ENCODE data around the gene RGS8.

DNA sequence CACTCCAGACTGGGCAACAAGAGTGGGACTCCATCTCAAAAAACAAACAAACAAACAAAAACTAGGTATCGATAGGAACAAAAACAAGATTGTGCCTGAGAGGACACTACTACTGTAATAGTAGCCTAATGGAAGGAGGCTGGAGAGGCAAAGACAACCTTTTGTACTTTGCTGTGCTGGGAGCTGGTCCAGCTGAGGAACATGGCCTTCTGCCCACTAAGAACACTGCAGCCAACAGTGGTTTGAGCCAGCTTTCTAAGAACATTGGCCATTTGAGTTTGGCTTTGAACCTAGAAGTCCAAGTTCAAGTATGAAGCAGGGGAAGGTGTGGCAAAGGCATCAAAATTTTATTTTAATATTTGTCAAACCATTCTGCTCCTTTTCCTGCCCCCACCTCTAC lies 22.7 kb upstream of the RGS8 start:
- TF ChIP-seq, protein P1, sequence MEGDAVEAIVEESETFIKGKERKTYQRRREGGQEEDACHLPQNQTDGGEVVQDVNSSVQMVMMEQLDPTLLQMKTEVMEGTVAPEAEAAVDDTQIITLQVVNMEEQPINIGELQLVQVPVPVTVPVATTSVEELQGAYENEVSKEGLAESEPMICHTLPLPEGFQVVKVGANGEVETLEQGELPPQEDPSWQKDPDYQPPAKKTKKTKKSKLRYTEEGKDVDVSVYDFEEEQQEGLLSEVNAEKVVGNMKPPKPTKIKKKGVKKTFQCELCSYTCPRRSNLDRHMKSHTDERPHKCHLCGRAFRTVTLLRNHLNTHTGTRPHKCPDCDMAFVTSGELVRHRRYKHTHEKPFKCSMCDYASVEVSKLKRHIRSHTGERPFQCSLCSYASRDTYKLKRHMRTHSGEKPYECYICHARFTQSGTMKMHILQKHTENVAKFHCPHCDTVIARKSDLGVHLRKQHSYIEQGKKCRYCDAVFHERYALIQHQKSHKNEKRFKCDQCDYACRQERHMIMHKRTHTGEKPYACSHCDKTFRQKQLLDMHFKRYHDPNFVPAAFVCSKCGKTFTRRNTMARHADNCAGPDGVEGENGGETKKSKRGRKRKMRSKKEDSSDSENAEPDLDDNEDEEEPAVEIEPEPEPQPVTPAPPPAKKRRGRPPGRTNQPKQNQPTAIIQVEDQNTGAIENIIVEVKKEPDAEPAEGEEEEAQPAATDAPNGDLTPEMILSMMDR (conservative IDR thresholded peaks at IDR 0.05; ENCODE audit: low read depth, low read length), result no peak
- TF ChIP-seq POLR2A (IDR thresholded peaks at IDR 0.05; ENCODE audit: low read depth, low read length), result no peak
- no peak for TF ChIP-seq MAFK (IDR thresholded peaks at IDR 0.05; ENCODE audit: low read depth, low read length)
- no peak for TF ChIP-seq RCOR1 (IDR thresholded peaks at IDR 0.05; ENCODE audit: insufficient replicate concordance, low read length)
- no peak for TF ChIP-seq RFX5 (IDR thresholded peaks at IDR 0.05; ENCODE audit: low read depth, low read length)
- TF ChIP-seq SMC3 (IDR thresholded peaks at IDR 0.05; ENCODE audit: low read depth, low read length), result no peak
- TF ChIP-seq BHLHE40 (IDR thresholded peaks at IDR 0.05; ENCODE audit: low read depth, low read length), result no peak
- no peak for TF ChIP-seq RAD21 (IDR thresholded peaks at IDR 0.05; ENCODE audit: low read length)
- no peak for TF ChIP-seq MXI1 (IDR thresholded peaks at IDR 0.05; ENCODE audit: borderline replicate concordance, low read depth, low read length)
- TF ChIP-seq MAZ (IDR thresholded peaks at IDR 0.05; ENCODE audit: borderline replicate concordance, low read depth, low read length), result no peak
- TF ChIP-seq, protein P2, sequence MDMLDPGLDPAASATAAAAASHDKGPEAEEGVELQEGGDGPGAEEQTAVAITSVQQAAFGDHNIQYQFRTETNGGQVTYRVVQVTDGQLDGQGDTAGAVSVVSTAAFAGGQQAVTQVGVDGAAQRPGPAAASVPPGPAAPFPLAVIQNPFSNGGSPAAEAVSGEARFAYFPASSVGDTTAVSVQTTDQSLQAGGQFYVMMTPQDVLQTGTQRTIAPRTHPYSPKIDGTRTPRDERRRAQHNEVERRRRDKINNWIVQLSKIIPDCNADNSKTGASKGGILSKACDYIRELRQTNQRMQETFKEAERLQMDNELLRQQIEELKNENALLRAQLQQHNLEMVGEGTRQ (IDR thresholded peaks at IDR 0.05; ENCODE audit: low read depth, low read length), result no peak

Data from IMR-90 (cell line).